ENCODE data around the gene DDX6. TPM values are rescaled to one million over a fixed set of nuclear protein-coding genes. Genes with fewer than 3 reads are reported as not detected.

Gene DDX6
- 160 and 166 TPM in 2 replicates for total RNA-seq

GRCh38 chr11:118791111-118791960 lies at the start of gene DDX6:
Gene DDX6 (minus strand): TSS chr11:118791164. CDS start chr11:118786251, 4,913 bp downstream.

Small RNA genes within 50 kb of the gene (small RNA-seq; reads per million reads assigned to genes)
- not detected for gene AP004609.2
- gene RF00019: not detected
- gene RNU6-376P: not detected

Other genes starting within 250 kb of the DDX6 start
- gene IFT46, start 225.2 kb downstream of the DDX6 start, total RNA-seq: 28.1 and 28.7 TPM in 2 replicates
- gene ARCN1, start 218.8 kb downstream of the DDX6 start, total RNA-seq: 203 and 210 TPM in 2 replicates
- 135 and 140 TPM in 2 replicates for gene PHLDB1, start 183.5 kb downstream of the DDX6 start, total RNA-seq
- not detected in 2 replicates for gene TREH, start 111.5 kb downstream of the DDX6 start, total RNA-seq
- not detected in 2 replicates for gene CXCR5, start 92.7 kb upstream of the DDX6 start, total RNA-seq
- 60.5 and 63.8 TPM in 2 replicates for gene BCL9L, start 134.8 kb upstream of the DDX6 start, total RNA-seq
- not detected in 2 replicates for gene UPK2, start 165.1 kb upstream of the DDX6 start, total RNA-seq
- not detected in 2 replicates for gene FOXR1, start 180.6 kb upstream of the DDX6 start, total RNA-seq
- 24.5 and 26.4 TPM in 2 replicates for gene CENATAC, start 207.0 kb upstream of the DDX6 start, total RNA-seq
- 360 and 436 TPM in 2 replicates for gene RPS25, start 227.2 kb upstream of the DDX6 start, total RNA-seq
- gene TRAPPC4, start 227.6 kb upstream of the DDX6 start, total RNA-seq: 36.9 and 38.5 TPM in 2 replicates
- gene SLC37A4, start 239.7 kb upstream of the DDX6 start, total RNA-seq: 10.7 and 11.8 TPM in 2 replicates